Brain microvascular endothelial cell (primary cell): ENCODE measurements around the gene PTPRD.

Source experiments
- DNase-seq: peaks from one replicate; pipeline ENCODE4 v3.0.0-alpha.2; 2020
- H3K27ac ChIP-seq: fragments of 250-450 bp; sonication (Bioruptor Pico); 2 replicates; pipeline ENCODE4 v1.5.1; 2020; ENCODE audit warnings: mild to moderate bottlenecking, moderate library complexity
- H3K27me3 ChIP-seq: fragments of 250-450 bp; sonication (Bioruptor Pico); replicated peaks from 2 replicates; pipeline ENCODE4 v1.5.1; 2020; ENCODE audit warnings: mild to moderate bottlenecking
- H3K36me3 ChIP-seq: fragments of 250-450 bp; sonication (Bioruptor Pico); replicated peaks from 2 replicates; pipeline ENCODE4 v1.5.1; 2020; ENCODE audit warnings: mild to moderate bottlenecking
- H3K4me3 ChIP-seq: 2 replicates; pipeline ENCODE4 v1.5.1; 2011; ENCODE audit warnings: low read depth, mild to moderate bottlenecking, control low read depth, low read length, moderate library complexity
- CTCF ChIP-seq: IDR thresholded peaks from 2 replicates; pipeline ENCODE4 v1.5.1; 2011; ENCODE audit warnings: low read depth, mild to moderate bottlenecking, moderate library complexity, low read length, control low read depth, inconsistent platforms; ENCODE audit errors: missing control alignments
- in situ Hi-C: cut with HindIII; loops from 2 replicates; pipeline ENCODE4 v1.10.0; 2017; ENCODE audit warnings: low sequenced_read_pairs, low pct_ligation_motif_present

Gene PTPRD

GRCh38 chr9:10614196-10614800 lies 1.5 kb upstream of the PTPRD start:
- no peaks in the 10 kb centered on the region for H3K36me3 ChIP-seq
- no peak overlapping the region for H3K27ac ChIP-seq
- H3K27me3 ChIP-seq = peaks cover 7% of the 10 kb centered on the region
- no peak overlapping the region for H3K4me3 ChIP-seq
- in situ Hi-C loops = no loop called here
- DNase-seq = no peak
- TF ChIP-seq CTCF = no peak

- DNase-seq = no peak
- peaks cover 7% of the 10 kb centered on the region for H3K27me3 ChIP-seq
- peak overlapping the region; percentile 58 for H3K4me3 ChIP-seq
- in situ Hi-C loops = no loop called here
- no peaks in the 10 kb centered on the region for H3K36me3 ChIP-seq
- no peak for TF ChIP-seq CTCF
- H3K27ac ChIP-seq = no peak overlapping the region
These were observed 617 bp upstream of the PTPRD start for GRCh38 chr9:10613419-10613818.

GRCh38 chr9:10605388-10605787 lies 7.4 kb downstream of the PTPRD start:
- no peaks in the 10 kb centered on the region for H3K27me3 ChIP-seq

GRCh38 chr9:10604927-10605326 lies 7.9 kb downstream of the PTPRD start:
- Histone ChIP-seq H3K4me3 (no peak overlapping the region), H3K27me3 (no peaks in the 10 kb centered on the region), H3K36me3 (no peaks in the 10 kb centered on the region), H3K27ac (no peak overlapping the region)
- TF ChIP-seq CTCF = no peak
- in situ Hi-C loops = no loop called here
- DNase-seq = no peak

More at GRCh38 chr9:10605388-10605787, 7.4 kb downstream of the PTPRD start:
- no peaks in the 10 kb centered on the region for H3K36me3 ChIP-seq
- no peak for DNase-seq
- no peak overlapping the region for H3K27ac ChIP-seq
- in situ Hi-C loops = no loop called here
- no peak for TF ChIP-seq CTCF
- H3K4me3 ChIP-seq = no peak overlapping the region

- in situ Hi-C loops = no loop called here
- no peak for TF ChIP-seq CTCF
- Histone ChIP-seq H3K27ac (no peak overlapping the region), H3K4me3 (no peak overlapping the region), H3K27me3 (no peaks in the 10 kb centered on the region), H3K36me3 (no peaks in the 10 kb centered on the region)
- DNase-seq = no peak
These were observed 15.0 kb downstream of the PTPRD start for GRCh38 chr9:10597801-10598200.

GRCh38 chr9:10594482-10594881 lies 18.3 kb downstream of the PTPRD start:
- in situ Hi-C loops = no loop called here
- DNase-seq = no peak
- no peaks in the 10 kb centered on the region for H3K27me3 ChIP-seq
- H3K4me3 ChIP-seq = no peak overlapping the region
- TF ChIP-seq CTCF = no peak
- no peaks in the 10 kb centered on the region for H3K36me3 ChIP-seq
- no peak overlapping the region for H3K27ac ChIP-seq
